Measurements from ENCODE around the gene CUEDC1. TPM values are rescaled to one million over a fixed set of nuclear protein-coding genes. Genes with fewer than 3 reads are reported as not detected.

CUEDC1 gene
- total and polyA plus RNA-seq, 2 of the 13 experiments (the other 11 are each of a cell fraction or from before 2014, with no cell fraction given): 7.4 to 12.9 TPM

- ChIA-PET CTCF (ENCODE audit: low intra/inter-chr PET ratio, low total read pairs) (no interaction called here), POLR2A (no interaction called here)
- no peak for ATAC-seq
- Histone ChIP-seq H3K36me3 (replicated peaks in 1 of 2; ENCODE audit: control insufficient read depth in 1 of 2, insufficient read depth in 2 of 2, low read length in 2 of 2) (peaks cover 4 to 47% of the 10 kb centered on the region in 2 experiments), H3K4me3 (replicated peaks in 1 of 3; ENCODE audit: insufficient read depth in 1 of 3, low read depth in 2 of 3, low read length in 3 of 3) (peak overlapping the region in 2 of 3 experiments; percentile 92 to 99; a peak in 3 of 6 replicates), H3K9ac (ENCODE audit: insufficient read depth, low read depth, low read length) (no peak overlapping the region), H3K9me3 (ENCODE audit: low read length) (no peaks in the 10 kb centered on the region), H4K20me1 (ENCODE audit: insufficient read depth, low read length) (peaks cover 60% of the 10 kb centered on the region), H2AFZ (ENCODE audit: low read length) (no peak overlapping the region), H3K27me3 (ENCODE audit: control insufficient read depth in 1 of 2, insufficient read depth in 2 of 2, low read length in 2 of 2) (no peaks in the 10 kb centered on the region; a peak in 1 of 5 replicates), H3K4me2 (ENCODE audit: low read depth, low read length) (peak overlapping the region; percentile 91), H3K27ac (ENCODE audit: extremely low read length, insufficient read depth, low read length) (no peak overlapping the region), H3K4me1 (ENCODE audit: insufficient read depth, low read length) (peaks cover 57% of the 10 kb centered on the region), H3K79me2 (ENCODE audit: insufficient read depth, low read length) (peaks cover 54% of the 10 kb centered on the region)
- BruUV-seq (replicated peaks): no TSS peak
- FAIRE-seq: no peak
- DNase-seq (ENCODE audit: low spot score): no peak
- WGBS (ENCODE audit: low lambda C conversion rate): 95% methylated on average over 3 of the region's 3 CpGs
- intact Hi-C loops (cut with micrococcal nuclease; ENCODE audit: unreplicated experiment): no loop called here
- TF ChIP-seq ZNF619 (CRISPR knock-in tag; IDR thresholded peaks at IDR 0.05) (no peak), ZNF446 (CRISPR knock-in tag; IDR thresholded peaks at IDR 0.05) (no peak), MAFK (conservative IDR thresholded peaks at IDR 0.05 in 1 of 2, IDR thresholded peaks at IDR 0.05 in 1 of 2; ENCODE audit: low read length in 2 of 2) (no peak), CEBPG (CRISPR knock-in tag; IDR thresholded peaks at IDR 0.05) (peak; percentile 13; the same call in 1 of the 2 replicates), ZNF704 (CRISPR knock-in tag; IDR thresholded peaks at IDR 0.05; ENCODE audit: borderline replicate concordance) (no peak), NFIB (CRISPR knock-in tag; IDR thresholded peaks at IDR 0.05; ENCODE audit: borderline replicate concordance) (no peak), ZFP36L2 (CRISPR knock-in tag; IDR thresholded peaks at IDR 0.05) (no peak), MIER3 (CRISPR knock-in tag; IDR thresholded peaks at IDR 0.05; ENCODE audit: borderline replicate concordance) (0 out of 2 replicates have a peak, but pooled peaks have one; percentile 29), CEBPB (IDR thresholded peaks at IDR 0.05; ENCODE audit: borderline replicate concordance, low read depth, low read length) (peak; percentile 75; the same call in 1 of the 2 replicates), POLR2G (IDR thresholded peaks at IDR 0.05; ENCODE audit: low read depth, low read length) (peak; percentile 36; the same call in 1 of the 2 replicates), USF2 (IDR thresholded peaks at IDR 0.05; ENCODE audit: low read depth, low read length) (no peak), USF2 (CRISPR knock-in tag; IDR thresholded peaks at IDR 0.05; ENCODE audit: borderline replicate concordance) (no peak), ZNF841 (CRISPR knock-in tag; IDR thresholded peaks at IDR 0.05; ENCODE audit: borderline replicate concordance) (0 out of 2 replicates have a peak, but pooled peaks have one; percentile 35), MAFF (IDR thresholded peaks at IDR 0.05; ENCODE audit: low read depth, low read length) (no peak), FOXO1 (CRISPR knock-in tag; IDR thresholded peaks at IDR 0.05) (no peak)
- in situ Hi-C loops (cut with HindIII; ENCODE audit: extremely low pct_ligation_motif_present, low pct_unique_long_range_greater_than_20kb): no loop called here
Measured at GRCh38 chr17:58004060-58004459, 48.8 kb upstream of the CUEDC1 start.

All from HepG2 (cell line).